GM12874 (cell line): ENCODE measurements around the gene DHX30.

Experiments used
- TF ChIP-seq, protein P1 (sequence below): IDR thresholded peaks from 2 replicates; pipeline ENCODE4 v1.5.1; 2011; ENCODE audit warnings: low read depth, mild to moderate bottlenecking, control low read depth, low read length, moderate library complexity; ENCODE audit not compliant: insufficient read depth

Gene DHX30

DNA sequence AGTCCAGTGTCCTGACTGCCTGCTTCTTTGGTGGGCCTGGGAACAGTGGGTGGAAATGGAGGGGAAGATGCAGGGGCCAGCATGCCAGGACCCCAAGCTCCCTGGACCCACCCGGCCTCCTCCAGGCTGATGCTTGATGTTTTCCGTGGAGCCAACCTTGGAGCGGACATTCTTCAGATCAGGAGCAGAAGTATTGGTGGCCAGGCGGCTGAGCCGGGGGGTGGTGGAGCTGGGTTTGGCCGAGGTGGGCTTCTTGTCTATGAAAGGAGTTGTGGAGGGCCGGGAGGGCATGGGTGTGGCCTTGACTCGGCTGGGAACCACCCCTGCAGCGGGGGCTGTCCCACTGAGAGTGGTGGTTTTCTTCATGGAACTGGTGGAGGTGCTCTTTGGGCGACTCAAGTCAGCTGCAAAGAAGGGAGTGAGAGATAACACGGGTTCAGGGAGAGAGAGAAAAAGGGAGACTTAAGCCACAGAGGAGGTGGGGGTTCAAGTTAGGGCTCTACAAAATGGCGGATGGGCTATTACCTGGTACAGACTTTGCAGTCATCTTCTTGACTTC is 67.8 kb downstream of the DHX30 start:
- TF ChIP-seq, protein P1, sequence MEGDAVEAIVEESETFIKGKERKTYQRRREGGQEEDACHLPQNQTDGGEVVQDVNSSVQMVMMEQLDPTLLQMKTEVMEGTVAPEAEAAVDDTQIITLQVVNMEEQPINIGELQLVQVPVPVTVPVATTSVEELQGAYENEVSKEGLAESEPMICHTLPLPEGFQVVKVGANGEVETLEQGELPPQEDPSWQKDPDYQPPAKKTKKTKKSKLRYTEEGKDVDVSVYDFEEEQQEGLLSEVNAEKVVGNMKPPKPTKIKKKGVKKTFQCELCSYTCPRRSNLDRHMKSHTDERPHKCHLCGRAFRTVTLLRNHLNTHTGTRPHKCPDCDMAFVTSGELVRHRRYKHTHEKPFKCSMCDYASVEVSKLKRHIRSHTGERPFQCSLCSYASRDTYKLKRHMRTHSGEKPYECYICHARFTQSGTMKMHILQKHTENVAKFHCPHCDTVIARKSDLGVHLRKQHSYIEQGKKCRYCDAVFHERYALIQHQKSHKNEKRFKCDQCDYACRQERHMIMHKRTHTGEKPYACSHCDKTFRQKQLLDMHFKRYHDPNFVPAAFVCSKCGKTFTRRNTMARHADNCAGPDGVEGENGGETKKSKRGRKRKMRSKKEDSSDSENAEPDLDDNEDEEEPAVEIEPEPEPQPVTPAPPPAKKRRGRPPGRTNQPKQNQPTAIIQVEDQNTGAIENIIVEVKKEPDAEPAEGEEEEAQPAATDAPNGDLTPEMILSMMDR: no peak

DNA sequence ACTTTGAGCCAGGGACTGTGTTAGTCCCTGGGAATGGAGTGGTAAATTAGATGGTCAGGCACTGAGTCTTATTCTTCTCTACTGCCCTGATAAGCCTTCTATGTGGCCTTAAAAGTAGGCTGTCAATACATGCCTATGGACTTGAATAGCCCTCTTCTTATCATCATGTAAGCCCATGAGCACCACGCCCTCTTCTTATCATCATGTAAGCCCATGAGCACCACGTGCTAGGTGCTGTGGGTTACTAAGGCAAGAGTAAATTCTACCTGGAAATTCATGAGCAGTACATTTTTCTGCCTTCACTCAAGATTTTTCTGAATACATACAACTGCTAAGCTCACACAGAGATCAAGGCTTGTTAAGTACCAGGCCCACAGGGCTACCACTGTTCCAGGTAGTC is 68.5 kb downstream of the DHX30 start:
- TF ChIP-seq, protein P1: no peak

DNA sequence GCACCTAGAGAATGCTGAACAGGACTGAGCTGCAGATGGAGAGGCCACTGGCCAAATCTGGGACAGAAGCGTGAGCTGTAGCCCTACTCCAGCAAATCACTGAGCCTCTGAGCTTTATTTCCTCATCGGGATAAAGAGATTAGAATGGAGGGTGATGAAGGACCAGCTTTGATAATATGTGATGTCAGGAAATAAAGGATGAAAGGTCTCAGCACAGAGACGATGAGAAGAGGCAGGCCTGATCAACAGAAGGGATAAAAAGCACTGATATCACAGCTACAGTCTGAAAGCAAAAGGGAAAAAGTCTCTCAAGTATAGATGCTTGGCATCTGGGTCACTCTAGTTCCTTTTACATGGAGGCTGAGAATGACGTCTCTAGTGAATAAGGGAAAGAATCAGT is 70.0 kb downstream of the DHX30 start:
- TF ChIP-seq, protein P1: no peak

DNA sequence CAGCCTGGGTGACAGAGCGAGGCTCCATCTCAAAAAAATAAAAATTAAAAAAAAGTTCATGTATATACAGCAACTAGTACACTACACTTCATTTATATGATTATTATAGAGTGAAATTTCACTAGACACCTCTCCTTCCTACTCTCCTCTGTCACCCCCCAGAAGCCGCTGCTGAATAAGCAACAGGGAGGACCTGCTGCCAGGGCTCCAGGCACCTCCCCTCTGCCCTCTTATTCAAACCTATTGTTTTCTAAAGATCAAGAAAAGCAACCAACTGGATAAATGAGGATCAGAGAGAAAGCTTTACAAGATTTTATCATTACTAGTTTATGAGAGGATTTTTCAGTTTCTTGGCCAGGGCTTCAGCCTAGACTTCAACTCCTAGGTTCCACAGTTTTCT is 71.5 kb downstream of the DHX30 start:
- TF ChIP-seq, protein P1: no peak

DNA sequence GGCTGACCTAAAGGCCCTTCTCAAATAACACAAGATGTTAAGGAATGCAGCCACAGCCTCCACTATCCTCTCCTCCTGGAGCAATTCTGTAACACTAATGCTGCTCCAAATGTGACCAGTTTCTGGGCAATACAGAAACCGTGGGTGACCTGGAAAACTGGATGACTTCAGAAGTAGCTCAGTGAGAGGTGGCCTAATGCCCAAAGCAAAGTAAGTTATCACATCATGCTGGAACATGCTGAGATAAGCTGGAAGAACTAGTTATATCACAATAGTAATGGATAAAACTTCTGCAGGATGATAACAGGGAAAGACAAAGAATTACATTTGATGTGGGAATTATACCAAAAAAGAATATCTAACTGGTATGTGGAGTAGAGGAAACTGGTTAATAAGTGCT is 72.0 kb downstream of the DHX30 start:
- TF ChIP-seq, protein P1: no peak

DNA sequence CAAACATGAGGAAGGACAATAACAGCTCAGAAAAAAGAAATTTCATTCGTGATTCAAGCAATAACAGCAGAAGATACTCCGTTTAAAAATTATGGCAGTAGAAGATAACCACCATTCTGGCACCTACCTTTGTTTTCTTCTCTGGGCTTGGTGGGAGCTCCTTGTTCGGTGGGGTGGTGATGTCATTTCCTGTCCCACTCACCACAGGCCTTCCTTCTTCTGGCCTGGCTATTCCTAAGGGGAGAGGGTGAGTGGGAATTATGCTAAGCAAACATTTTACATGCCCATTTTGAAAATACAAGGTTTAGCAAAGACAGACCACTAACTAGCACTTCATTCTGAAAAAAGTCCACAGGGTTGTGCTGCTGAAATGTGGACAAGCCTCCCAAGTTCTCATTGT is 74.4 kb downstream of the DHX30 start:
- TF ChIP-seq, protein P1: no peak

DNA sequence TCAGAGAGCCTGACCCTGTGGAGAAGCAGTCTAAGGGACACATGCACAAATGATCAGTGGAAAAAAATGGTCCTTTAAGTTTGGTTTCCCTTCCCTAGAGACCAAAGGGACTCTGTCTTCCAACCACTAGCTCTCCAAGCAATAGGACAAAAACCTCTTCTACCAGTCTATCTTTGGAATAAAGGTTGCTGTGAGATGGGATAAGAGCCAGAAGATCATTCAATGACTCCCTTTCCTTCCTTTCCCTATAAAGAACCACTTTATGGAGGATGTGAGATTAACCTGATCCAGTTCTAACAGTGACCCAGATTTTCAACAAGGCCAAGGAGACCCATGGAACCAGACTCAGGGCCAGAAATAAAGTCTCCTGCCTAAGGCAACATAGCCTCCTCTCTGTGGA is 74.8 kb downstream of the DHX30 start:
- TF ChIP-seq, protein P1: no peak

DNA sequence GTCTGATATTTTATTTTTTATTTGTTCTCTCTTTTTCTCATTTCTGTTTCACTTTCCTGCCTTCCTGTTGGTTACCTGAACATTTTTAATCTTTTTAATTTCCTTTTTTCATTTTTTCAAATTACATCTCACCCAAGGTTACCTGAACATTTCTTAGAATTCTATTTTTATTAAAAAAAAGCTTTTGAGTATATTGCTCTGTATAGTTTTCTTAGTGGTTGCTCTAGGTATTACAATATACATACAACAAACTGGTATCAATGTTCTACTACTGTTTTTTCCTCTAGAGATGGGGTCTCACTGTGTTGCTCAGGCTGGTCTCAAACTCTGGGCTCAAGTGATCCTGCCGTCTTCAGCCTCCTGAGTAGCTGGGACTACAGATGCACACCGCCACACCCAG is 79.4 kb downstream of the DHX30 start:
- TF ChIP-seq, protein P1: no peak
